D721Med (cell line): ENCODE results near the gene CCNF.

Experiments
- DNase-seq: peaks from one replicate; pipeline ENCODE4 v3.0.0; 2011; ENCODE audit warnings: low spot score; ENCODE audit not compliant: insufficient read length
- FAIRE-seq: peaks from 2 replicates; lab custom pipeline; 2011; peaks lifted over from hg19 to GRCh38; lab: Jason Lieb, UNC
- TF ChIP-seq, protein P1 (sequence below): IDR thresholded peaks from 2 replicates; pipeline ENCODE4 v1.5.1; 2012; ENCODE audit warnings: mild to moderate bottlenecking, control low read depth; ENCODE audit not compliant: insufficient read depth; ENCODE audit errors: missing control alignments

CCNF gene

DNA sequence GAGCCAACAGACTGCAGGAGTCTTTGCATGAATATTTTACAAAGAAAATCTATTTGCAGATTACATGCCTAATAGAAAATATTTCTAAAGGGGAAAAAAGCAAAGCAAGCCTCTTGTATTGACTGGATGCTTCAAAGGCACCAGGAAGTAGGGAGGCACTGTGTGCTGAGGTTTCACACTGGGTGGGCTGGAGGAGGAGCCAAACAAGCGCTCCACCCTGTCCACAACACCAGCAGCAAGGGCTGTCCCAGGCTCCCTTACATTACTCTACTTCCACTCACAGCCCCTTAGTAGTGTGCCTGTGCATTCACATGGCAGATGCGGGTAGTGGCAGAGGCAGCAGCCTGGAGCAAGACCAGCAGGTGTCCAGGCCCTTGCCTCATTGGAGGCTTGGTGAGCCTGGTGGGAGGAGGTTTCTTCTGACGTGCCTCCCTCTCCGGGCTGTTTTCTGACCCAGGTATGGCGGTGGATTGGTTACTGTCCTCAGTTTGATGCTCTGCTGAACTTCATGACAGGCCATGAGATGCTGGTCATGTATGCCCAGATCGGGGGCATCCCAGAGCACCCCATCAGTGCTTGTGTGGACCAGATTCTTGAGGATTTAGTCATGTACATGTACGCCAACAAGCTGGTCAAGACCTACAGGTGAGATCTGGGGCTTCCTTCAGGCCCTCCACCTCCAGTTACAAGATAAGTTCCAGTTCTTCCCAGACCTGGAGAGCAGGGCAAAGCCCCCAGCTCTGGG is 7.0 kb upstream of the CCNF start:
- FAIRE-seq: no peak
- TF ChIP-seq, protein P1, sequence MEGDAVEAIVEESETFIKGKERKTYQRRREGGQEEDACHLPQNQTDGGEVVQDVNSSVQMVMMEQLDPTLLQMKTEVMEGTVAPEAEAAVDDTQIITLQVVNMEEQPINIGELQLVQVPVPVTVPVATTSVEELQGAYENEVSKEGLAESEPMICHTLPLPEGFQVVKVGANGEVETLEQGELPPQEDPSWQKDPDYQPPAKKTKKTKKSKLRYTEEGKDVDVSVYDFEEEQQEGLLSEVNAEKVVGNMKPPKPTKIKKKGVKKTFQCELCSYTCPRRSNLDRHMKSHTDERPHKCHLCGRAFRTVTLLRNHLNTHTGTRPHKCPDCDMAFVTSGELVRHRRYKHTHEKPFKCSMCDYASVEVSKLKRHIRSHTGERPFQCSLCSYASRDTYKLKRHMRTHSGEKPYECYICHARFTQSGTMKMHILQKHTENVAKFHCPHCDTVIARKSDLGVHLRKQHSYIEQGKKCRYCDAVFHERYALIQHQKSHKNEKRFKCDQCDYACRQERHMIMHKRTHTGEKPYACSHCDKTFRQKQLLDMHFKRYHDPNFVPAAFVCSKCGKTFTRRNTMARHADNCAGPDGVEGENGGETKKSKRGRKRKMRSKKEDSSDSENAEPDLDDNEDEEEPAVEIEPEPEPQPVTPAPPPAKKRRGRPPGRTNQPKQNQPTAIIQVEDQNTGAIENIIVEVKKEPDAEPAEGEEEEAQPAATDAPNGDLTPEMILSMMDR: no peak
- DNase-seq: no peak

DNA sequence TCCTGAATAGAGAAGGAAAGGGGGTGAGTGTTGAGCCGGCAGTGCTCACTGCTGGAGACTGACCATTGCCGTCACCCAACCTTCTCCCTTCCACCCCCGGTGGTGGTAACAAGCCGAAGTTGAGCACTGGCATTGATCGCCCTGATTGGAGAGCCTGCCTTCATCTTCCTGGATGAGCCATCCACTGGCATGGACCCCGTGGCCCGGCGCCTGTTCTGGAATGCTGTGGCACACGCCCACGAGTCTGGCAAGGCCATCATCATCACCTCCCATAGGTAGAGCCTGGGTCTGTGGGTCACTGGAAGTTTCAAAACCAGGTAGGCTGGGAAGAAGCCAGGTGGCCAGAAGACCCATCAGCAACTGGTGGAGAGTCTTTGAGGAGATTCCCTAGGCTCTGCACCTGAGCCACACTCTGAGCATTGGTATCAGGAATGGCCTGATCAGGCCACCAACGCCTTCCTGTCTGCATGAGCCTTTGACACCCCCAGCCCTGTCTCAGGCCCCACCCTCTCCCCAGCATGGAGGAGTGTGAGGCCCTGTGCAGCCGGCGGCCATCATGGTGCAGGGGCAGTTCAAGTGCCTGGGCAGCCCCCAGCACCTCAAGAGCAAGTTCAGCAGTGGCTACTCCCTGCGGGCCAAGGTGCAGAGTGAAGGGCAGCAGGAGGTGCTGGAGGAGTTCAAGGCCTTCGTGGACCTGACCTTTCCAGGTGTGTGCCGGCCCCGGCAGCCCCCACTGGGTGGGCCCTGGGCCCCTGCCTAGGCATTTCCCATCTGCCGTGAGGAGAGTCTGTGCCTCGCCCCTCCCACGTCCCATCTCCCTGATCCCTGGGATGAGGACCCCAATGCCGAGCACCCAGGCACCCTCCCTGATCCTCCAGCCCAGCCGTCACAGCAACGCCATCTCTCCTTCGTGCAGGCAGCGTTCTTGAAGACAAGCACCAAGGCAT is 4.9 kb upstream of the CCNF start:
- FAIRE-seq (no peak), DNase-seq (no peak)
- TF ChIP-seq, protein P1: no peak

DNA sequence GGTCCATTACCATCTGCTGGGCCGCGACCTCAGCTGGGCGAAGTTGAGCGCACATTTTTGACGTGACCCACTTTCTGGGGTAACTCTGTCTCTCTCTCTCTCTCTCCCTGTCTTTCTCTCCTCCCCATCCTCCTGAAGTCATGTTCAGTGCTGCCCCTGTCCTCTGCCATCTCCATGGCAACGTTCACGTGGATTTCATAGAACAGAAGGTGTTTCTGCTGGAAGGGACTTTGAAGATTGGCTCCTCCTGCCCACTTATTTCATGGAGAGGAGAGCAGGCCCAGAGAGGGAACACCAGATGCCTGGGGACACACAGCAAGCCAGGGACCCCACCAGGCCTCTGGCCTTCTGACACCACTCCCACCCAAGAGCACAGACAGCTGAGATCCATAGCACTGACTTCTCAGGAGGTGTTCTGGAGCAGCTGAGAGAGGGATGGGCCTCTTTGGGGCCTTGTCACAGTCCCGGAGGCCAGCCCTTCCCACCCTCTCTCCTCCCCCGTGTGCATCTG is 4.2 kb upstream of the CCNF start:
- DNase-seq: no peak
- no peak for FAIRE-seq
- TF ChIP-seq, protein P1: no peak

DNA sequence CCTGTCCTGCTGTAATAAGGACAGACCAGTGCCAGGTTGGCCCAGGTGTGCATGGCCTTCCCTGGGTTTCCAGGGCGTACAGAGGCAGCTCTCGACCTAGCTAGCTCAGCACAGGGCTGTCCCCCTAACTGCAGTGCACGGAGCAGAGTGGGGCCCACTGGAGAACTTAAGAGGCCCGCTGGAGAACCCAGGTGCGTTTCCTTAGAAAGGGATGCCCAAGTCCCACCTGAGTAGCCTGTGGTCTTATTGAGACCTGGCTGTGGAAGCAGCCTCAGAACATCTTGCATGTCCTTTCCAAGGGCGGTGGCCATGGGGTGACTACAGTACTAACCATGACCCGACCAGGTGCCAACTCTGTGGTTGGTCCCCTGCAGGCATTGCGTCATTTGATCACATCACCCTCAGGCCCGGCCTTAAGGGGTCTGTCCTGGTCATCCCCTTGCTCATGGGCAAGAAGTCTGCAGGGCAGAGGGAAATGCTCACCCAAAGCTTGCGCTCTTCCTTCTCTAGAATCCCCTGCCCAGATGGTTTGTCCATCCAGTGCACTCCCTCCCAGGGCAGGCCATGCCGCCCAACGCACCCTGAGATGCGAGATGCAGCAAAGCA is 3.3 kb upstream of the CCNF start:
- FAIRE-seq (no peak), DNase-seq (no peak)
- TF ChIP-seq, protein P1: no peak

DNA sequence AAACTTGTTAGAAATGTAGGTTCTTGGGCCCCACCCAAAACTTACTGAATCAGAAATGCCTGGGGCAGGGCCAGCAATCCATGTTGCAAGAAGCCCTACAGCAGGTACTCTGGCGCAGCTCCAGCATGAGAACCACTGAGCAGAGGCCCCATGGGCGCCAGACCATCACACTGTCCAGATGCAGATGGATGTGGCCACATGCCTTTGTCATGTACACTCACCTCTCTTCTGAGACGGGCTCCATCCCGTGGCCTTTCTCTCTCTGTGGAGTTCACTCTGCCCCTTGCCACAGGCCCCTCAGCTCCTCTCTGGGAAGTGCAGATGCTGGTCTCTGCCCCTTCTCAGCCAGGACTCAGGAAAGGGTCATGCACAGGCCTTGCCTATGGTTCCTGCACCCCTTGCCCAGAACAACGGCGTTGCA is 2.3 kb upstream of the CCNF start:
- FAIRE-seq: no peak
- DNase-seq: no peak
- TF ChIP-seq, protein P1: no peak

DNA sequence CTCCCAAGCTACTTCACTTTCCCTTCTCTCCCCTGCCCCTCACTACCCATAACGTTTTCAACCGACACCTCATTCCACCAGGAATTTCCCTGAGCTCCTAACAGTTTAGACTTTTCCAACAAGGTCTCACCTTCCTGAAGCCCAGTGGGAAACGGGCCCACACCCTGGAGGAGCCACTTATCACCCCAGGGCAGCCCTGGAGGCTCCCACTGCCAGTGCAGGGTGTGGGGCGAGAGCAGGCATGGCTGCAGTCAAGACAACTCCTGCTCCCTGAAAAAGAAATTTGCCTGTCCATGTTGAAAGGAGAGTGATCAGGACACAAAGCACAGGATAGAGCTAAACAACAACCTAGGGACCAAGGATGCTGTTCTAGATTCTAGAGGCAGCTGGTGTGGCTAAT is 1.7 kb upstream of the CCNF start:
- DNase-seq: no peak
- no peak for FAIRE-seq
- TF ChIP-seq, protein P1: no peak
